Retinal pigment epithelial cell (primary cell): Measurements from ENCODE around the gene FKBP10.

Source experiments
- DNase-seq: peaks from one replicate; pipeline ENCODE4 v3.0.0-alpha.2; 2010; ENCODE audit warnings: low read depth
- H3K4me3 ChIP-seq: 2 replicates; pipeline ENCODE4 v1.5.1; 2011; ENCODE audit warnings: mild to moderate bottlenecking, low read length, control low read depth, moderate library complexity
- CTCF ChIP-seq: conservative IDR thresholded peaks from 2 replicates; pipeline ENCODE4 v1.5.1; 2011; ENCODE audit warnings: low read depth, low read length, control low read depth, inconsistent platforms

The FKBP10 gene

DNA sequence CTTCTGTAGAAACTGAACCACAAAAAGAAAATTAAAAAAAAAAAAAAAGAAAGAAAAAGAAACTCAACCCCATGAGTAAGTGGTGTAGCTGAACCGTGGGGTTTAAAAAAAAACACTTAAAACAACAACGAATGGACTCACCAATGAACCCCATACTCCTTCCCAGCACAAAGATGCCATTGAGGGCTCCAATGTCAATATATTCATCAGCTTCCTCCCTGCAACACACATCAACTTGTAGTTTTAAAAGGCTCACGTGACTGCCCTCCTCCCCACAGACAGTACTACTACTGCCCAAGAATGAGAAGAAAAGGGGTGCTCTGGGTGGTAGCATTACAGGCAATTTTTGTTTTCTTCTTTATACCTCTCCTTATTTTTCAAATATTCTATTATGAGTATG lies 55.8 kb downstream of the FKBP10 start:
- H3K4me3 ChIP-seq, result no peak overlapping the region
- no peak for DNase-seq
- TF ChIP-seq CTCF, result no peak

GRCh38 chr17:41869426-41869825 lies 56.6 kb downstream of the FKBP10 start:
- no peak overlapping the region for H3K4me3 ChIP-seq
- no peak for TF ChIP-seq CTCF
- no peak for DNase-seq

DNA sequence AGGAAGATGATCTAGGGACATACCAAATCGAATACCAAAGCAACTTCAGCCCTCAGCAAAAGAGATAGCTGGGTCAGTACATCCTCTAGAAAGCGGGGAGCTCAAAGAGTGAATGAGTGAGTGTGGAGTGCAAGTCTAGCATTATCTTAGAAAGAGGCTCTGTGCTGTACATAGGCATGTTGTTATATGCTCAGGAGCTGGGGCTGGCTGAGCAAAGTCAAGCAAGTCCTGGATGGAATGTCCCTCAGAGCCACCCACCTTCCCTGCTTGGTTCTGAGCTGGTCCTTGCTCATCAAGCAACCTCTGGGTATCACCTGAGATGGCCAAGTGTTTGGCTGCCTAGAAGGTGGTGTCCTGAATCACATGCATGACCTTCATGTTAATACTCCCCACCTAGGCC lies 57.3 kb downstream of the FKBP10 start:
- no peak for TF ChIP-seq CTCF
- no peak for DNase-seq
- H3K4me3 ChIP-seq, result no peak overlapping the region

GRCh38 chr17:41870627-41871026 lies 57.8 kb downstream of the FKBP10 start:
- DNase-seq, result no peak
- TF ChIP-seq CTCF, result no peak
- no peak overlapping the region for H3K4me3 ChIP-seq

GRCh38 chr17:41871789-41872188 lies 59.0 kb downstream of the FKBP10 start:
- DNase-seq, result no peak
- TF ChIP-seq CTCF, result no peak
- H3K4me3 ChIP-seq, result no peak overlapping the region
